GM06990 (cell line): ENCODE results near the gene FBXW4.

ENCODE experiments used
- DNase-seq: peaks from one replicate; pipeline ENCODE4 v3.0.0-alpha.2; 2011; ENCODE audit not compliant: insufficient read length; ENCODE audit errors: extremely low read depth
- H3K27me3 ChIP-seq: replicated peaks from 2 replicates; pipeline ENCODE4 v1.6.0; 2011; ENCODE audit warnings: low read length; ENCODE audit not compliant: control insufficient read depth, insufficient read depth
- H3K36me3 ChIP-seq: 2 replicates; pipeline ENCODE4 v1.5.1; 2011; ENCODE audit warnings: low read length; ENCODE audit not compliant: control insufficient read depth, insufficient read depth
- H3K4me3 ChIP-seq: replicated peaks from 2 replicates; pipeline ENCODE4 v1.5.1; 2011; ENCODE audit warnings: low read depth, mild to moderate bottlenecking, control low read depth, low read length
- TF ChIP-seq, protein P1 (sequence below): IDR thresholded peaks from 2 replicates; pipeline ENCODE4 v1.5.1; 2011; ENCODE audit warnings: low read length, control low read depth, mild to moderate bottlenecking, inconsistent platforms; ENCODE audit not compliant: insufficient read depth, poor library complexity, severe bottlenecking

FBXW4 gene, protein sequence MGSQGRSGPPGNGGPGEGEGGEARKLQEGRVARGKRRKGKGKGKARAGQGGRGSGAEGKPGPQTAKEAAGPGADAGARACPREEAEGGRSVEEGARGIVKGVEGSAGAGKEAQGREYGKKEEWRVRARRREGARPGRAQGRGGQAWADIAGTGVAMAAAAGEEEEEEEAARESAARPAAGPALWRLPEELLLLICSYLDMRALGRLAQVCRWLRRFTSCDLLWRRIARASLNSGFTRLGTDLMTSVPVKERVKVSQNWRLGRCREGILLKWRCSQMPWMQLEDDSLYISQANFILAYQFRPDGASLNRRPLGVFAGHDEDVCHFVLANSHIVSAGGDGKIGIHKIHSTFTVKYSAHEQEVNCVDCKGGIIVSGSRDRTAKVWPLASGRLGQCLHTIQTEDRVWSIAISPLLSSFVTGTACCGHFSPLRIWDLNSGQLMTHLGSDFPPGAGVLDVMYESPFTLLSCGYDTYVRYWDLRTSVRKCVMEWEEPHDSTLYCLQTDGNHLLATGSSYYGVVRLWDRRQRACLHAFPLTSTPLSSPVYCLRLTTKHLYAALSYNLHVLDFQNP

GRCh38 chr10:101694674-101695403 is at the start of gene FBXW4:
Gene FBXW4 (minus strand): TSS chr10:101695170. CDS start chr10:101695105, 65 bp downstream.
- Histone ChIP-seq H3K4me3 (peak within 1 kb of the TSS; percentile 98), H3K36me3 (peaks cover 2% of the 10 kb centered on the region; the same call in 1 of the 2 replicates), H3K27me3 (no peaks in the 10 kb centered on the region)
- TF ChIP-seq, protein P1, sequence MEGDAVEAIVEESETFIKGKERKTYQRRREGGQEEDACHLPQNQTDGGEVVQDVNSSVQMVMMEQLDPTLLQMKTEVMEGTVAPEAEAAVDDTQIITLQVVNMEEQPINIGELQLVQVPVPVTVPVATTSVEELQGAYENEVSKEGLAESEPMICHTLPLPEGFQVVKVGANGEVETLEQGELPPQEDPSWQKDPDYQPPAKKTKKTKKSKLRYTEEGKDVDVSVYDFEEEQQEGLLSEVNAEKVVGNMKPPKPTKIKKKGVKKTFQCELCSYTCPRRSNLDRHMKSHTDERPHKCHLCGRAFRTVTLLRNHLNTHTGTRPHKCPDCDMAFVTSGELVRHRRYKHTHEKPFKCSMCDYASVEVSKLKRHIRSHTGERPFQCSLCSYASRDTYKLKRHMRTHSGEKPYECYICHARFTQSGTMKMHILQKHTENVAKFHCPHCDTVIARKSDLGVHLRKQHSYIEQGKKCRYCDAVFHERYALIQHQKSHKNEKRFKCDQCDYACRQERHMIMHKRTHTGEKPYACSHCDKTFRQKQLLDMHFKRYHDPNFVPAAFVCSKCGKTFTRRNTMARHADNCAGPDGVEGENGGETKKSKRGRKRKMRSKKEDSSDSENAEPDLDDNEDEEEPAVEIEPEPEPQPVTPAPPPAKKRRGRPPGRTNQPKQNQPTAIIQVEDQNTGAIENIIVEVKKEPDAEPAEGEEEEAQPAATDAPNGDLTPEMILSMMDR: no peak
- DNase-seq: peak; percentile 89

DNA sequence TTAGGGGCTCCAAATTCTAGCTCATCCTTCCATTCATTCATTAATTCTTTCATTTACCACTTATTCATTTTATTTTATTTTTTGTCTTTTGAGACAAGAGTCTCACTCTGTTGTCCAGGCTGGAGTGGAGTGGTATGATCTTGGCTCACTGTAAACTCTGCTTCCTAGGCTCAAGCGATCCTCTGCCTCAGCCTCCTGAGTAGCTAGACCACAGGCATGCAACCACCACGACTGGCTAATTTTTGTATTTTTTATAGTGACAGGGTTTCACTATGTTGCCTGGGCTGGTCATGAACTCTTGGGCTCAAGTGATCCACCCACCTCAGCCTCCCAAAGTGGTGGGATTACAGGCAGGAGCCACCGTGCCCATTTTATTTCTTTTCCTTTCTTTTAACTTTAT is 49.3 kb upstream of the FBXW4 start:
- TF ChIP-seq, protein P1: no peak
- Histone ChIP-seq H3K27me3 (no peaks in the 10 kb centered on the region; the same call in 1 of the 2 replicates), H3K36me3 (no peaks in the 10 kb centered on the region), H3K4me3 (no peak overlapping the region)
- no peak for DNase-seq

- no peaks in the 10 kb centered on the region for H3K36me3 ChIP-seq
- TF ChIP-seq, protein P1: no peak
- H3K27me3 ChIP-seq: no peaks in the 10 kb centered on the region; the same call in 1 of the 2 replicates
- DNase-seq: no peak
- H3K4me3 ChIP-seq: no peak overlapping the region
Measured at GRCh38 chr10:101741938-101742337, 47.0 kb upstream of the FBXW4 start.

DNA sequence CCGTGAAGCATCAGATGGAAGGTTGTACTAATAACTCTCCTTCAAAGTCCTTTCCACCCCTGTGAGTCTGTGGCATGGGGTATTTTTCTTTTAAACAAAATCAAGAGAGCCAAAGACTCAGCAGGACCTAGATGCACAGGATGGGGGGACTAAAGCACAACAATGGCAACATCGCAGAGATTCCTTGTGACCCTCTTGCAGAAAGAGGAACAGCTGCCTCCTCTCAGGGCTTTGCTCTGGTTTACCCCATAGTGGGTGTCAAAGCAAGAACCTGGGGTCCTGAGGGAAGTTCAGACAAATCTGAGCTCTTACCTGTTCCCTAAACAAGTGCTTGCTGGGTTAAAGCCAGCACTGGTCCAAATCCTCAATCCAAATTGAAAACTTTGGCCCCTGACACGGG is 41.7 kb upstream of the FBXW4 start:
- TF ChIP-seq, protein P1: no peak
- Histone ChIP-seq H3K4me3 (no peak overlapping the region), H3K36me3 (no peaks in the 10 kb centered on the region), H3K27me3 (no peaks in the 10 kb centered on the region; the same call in 1 of the 2 replicates)
- DNase-seq: no peak

DNA sequence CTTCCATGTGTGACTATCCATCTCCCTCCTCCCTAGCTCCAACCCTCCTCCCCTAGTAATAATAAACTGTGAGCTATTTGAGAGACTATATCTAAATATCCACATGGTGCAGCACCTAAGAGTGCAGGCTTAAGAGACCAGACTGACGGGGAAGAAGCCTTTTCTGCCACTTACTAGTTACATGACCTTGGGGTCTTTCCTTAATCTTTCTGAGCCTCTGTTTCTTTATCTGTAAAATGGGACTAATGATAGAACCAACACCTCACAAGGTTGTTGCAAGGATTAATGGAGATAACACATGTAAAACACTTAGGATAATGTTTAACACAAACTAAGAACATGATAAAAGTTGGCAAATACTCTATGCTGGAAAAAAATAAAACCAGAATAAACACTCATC is 37.1 kb upstream of the FBXW4 start:
- no peaks in the 10 kb centered on the region for H3K36me3 ChIP-seq
- TF ChIP-seq, protein P1: no peak
- no peak for DNase-seq
- no peak overlapping the region for H3K4me3 ChIP-seq
- H3K27me3 ChIP-seq: no peaks in the 10 kb centered on the region
